NCI-H128 (cell line): ENCODE data around the gene TP53I13.
A peak's percentile ranks its signal among the peaks of the same experiment; 100 is the strongest.

Experiments used
- DNase-seq: peaks from one replicate; lab custom pipeline; 2025; ENCODE audit not compliant: unreplicated experiment; lab: John Stamatoyannopoulos, UW

TP53I13 gene

DNA sequence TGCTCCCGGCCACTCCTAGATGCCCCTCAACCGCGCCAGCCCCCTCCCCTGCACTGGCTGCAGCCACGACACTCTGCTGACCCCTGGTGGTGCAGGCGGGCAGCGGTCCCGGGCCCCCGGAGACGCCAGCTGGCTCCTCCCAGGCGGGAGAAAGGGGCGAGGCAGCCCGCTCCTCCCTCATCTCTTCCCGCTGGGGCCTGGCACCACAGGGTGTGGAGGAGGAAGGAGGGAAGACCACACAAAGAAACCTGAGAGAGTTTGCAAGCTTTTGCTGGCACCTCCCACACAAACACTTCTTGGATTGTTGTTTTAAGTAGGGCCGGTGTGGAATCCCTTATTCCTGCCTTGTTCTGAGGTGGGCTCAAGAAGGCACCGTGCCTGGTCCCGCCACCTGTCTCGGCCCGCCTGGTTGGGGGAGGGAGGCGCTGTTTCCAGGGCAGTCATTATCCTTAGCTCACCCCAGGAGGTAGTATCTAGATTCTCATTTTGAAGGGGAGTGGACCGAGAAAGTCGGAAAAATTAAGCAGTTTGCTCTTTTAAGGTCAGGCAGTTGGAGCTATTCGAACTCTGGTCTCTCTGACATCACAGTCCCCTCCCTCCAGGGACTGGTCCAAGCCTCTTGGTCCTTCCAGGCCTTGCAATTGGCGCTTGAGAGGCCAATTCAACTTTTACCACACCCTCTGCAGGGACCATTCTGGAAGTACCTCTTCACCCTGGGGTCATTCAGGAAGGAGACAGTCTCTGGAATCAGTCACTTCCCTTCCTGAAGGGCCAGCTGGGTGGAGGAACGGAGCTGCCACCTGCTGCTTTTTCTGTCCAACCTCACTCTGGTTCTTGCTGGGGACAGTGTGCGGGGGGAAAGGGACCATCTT lies 23.5 kb downstream of the TP53I13 start:
- peak; percentile 67 for DNase-seq

- peak; percentile 50 for DNase-seq
Observed at GRCh38 chr17:29592850-29593551, 24.5 kb downstream of the TP53I13 start, which contains the start of gene ANKRD13B. TSS of gene ANKRD13B (plus strand) at chr17:29593132. CDS start at chr17:29593622, 490 bp downstream.

DNA sequence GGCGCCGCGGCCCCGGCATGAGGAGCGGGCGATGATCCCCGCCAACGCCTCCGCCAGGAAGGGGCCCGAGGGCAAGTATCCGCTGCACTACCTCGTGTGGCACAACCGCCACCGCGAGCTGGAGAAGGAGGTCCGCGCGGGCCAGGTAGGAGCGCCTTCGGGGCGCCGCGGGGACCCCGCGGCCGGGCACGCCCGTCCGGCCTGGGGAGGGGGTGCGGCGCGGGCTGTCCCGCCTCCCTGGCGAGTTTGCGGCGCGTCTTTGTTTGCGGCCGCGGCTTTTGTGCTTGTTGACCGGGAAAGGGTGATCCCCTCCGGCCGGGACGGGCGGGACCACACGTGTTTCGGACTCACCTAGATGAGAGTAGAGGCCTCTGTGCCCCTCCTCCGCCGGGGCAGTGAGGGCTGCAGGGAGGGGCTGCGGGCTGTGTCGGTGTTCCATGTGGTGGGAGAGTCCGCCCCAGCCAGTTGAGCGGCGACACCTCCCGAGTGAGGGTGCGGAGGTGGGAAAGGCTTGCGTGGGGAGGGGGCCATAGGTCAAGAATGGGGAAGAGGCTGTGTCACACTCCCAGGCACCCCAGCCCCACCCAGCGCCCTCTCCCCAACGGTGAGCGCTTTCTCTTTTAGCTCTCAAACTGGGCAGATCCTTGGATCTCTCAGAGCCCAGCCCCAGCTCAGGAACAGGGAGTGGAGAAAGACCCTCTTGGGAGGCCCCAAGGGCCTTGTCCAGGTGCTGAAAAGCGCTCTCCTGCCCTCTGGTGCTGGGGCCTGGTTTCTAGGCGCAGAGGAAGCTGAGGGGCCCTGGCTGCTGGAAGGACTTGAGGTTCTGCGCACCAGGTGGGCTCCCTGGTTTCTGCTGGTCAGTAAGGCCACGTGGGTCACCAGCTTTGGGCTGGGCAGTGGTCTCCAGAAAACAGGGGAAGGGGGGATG lies 25.4 kb downstream of the TP53I13 start:
- no peak for DNase-seq

GRCh38 chr17:29594519-29595090 lies 26.1 kb downstream of the TP53I13 start:
- DNase-seq: no peak

- DNase-seq: no peak
Observed at GRCh38 chr17:29595107-29595942, 26.8 kb downstream of the TP53I13 start.

GRCh38 chr17:29595943-29596774 lies 27.7 kb downstream of the TP53I13 start:
- DNase-seq: no peak

DNA sequence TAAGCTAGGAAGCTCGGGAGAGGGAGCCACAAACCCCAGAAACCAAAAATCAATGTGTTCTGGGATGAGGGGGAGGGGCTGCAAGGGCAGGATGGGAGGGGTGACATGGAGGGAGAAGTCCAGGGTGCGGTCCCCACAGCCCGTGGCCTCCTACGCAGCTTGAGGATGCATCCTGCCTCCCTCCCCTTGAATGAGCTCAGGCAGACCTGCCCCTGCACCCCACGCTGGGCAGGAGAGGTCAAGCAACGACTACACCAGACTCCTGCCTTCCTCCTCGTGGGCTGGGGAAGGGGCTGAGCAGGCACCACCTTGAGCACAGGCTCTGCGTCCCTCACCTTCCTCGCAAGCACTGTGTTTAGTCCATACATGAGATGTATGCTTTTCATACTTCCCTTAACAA lies 28.3 kb downstream of the TP53I13 start:
- no peak for DNase-seq

- no peak for DNase-seq
Observed at GRCh38 chr17:29597361-29598172, 29.1 kb downstream of the TP53I13 start.

DNA sequence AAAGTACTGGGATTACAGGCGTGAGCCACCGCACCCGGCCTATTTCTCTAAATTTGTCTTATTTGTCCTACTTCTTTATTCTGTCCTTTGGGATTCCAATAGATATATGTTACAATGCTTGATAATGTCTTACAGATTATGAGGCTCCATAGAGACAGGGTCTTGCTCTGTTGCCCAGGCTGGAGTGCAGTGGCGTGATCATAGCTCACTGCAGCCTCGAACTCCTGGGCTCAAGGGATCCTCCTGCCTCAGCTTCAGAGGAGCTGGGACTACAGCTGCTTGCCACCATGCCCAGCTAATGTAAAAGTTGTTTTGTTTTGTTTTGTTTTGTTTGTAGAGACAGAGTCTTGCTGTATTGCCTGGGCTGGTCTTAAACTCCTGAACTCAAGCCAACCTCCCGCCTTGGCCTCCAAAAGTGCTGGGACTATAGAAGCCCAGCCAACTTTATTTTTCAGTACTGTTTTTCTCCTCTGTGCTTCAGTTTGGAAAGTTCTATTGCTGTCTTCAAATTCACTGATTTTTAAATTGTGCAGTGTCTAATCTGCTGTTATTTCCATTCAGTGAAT lies 34.7 kb downstream of the TP53I13 start:
- DNase-seq: no peak

- DNase-seq: no peak
Observed at GRCh38 chr17:29607557-29608195, 39.2 kb downstream of the TP53I13 start.

DNA sequence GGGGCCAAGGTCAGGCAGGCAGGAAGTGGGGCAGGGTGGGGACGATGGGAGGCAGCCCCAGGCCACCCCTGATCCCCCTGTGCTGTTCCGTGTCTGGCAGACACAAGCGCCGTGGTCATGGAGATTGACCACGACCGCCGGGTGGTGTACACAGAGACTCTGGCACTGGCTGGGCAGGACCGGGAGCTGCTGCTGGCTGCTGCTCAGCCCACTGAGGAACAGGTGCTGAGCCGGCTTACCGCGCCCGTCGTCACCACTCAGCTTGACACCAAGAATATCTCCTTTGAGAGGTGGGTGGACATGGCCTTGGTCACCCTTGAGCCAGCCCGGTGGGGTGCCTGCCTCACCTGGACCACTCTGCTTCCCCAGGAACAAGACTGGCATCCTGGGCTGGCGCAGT lies 40.5 kb downstream of the TP53I13 start:
- DNase-seq: no peak

DNA sequence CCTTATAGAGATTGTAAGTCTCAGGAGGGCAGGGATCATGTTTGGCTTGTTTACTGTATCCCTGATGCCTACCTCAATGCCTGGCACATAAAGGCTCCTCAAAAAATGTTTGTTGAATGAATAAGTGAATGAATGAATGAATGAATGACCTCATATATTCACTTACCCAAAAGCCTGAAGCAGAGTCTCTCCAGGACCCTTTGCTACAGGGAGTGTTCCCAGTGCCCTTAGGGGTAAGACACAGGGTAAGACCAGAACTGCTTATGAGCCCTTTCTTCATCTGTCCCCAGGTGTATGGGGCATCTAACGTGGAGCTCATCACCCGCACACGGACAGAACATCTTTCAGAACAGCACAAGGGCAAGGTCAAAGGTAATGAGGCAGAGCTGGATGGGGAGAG lies 41.9 kb downstream of the TP53I13 start:
- no peak for DNase-seq

GRCh38 chr17:29611351-29612093 lies 43.0 kb downstream of the TP53I13 start:
- no peak for DNase-seq

DNA sequence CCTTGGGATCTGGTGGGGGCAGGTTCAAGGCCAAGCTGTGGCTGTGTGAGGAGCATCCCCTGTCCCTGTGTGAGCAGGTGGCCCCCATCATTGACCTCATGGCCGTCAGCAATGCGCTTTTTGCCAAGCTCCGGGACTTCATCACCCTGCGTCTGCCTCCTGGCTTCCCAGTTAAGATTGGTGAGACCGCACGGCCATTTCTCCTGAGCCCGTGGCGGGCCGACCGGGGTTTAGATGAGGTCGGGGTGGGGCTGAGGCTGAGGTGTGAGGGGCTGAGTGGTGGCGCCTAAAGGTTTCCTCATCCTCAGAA lies 43.5 kb downstream of the TP53I13 start:
- no peak for DNase-seq

GRCh38 chr17:29612404-29613280 lies 44.1 kb downstream of the TP53I13 start:
- no peak for DNase-seq

- no peak for DNase-seq
Observed at GRCh38 chr17:29613352-29613837, 44.9 kb downstream of the TP53I13 start.
